Measurements from ENCODE around the gene TEAD2.

TEAD2 gene

DNA sequence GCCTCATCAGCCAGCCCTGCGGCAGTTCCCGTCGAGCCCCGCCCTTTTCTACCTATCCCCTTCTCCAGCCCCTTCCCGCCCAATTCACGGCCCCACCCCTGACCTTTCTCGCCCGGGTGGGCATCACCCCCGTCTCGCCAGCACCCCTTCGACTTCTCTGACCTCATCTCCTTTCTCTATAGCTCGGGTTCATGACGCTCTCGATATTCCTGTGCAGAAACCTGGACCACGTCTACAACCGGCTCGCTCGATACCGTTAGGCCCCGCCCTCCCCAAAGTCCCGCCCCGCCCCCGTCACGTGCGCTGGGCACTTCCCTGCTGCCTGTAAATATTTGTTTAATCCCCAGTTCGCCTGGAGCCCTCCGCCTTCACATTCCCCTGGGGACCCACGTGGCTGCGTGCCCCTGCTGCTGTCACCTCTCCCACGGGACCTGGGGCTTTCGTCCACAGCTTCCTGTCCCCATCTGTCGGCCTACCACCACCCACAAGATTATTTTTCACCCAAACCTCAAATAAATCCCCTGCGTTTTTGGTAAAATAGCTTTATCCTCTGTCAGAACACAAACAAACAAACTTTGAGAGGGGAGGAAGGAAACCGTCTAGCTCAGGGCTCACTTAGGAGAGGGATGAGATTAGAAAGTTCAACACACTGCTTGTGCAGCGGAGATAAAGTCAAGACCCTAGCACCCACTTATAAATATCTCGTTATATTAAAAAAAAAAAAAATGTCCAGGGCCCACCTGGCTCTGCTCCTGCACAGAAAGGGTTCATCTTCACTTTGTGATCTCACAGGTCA, 21.9 kb downstream of the TEAD2 start:
- DNase-seq = peak; percentile 54 to 77 (median 70)
- Histone ChIP-seq H3K36me3 (ENCODE audit: control insufficient read depth in 4 of 4, insufficient read depth in 4 of 4, low read length in 3 of 4) (peaks cover 2 to 33% (median 25%) of the 10 kb centered on the region in 4 experiments), H3K9me3 (ENCODE audit: control extremely low read depth in 1 of 5, control insufficient read depth in 4 of 5, insufficient read depth in 2 of 5, low read depth in 1 of 5, low read length in 4 of 5) (no peaks in the 10 kb centered on the region), H3K27ac (ENCODE audit: insufficient read depth in 1 of 2, low read depth in 1 of 2, low read length in 2 of 2, poor library complexity in 1 of 2, severe bottlenecking in 2 of 2) (no peak overlapping the region), H3K27me3 (replicated peaks in 2 of 5; ENCODE audit: control insufficient read depth in 4 of 5, insufficient read depth in 5 of 5, low read length in 4 of 5) (no peaks in the 10 kb centered on the region), H3K4me1 (ENCODE audit: control extremely low read depth in 1 of 4, control insufficient read depth in 4 of 4, insufficient read depth in 4 of 4, low read length in 3 of 4) (peaks cover 0 to 29% (median 21%) of the 10 kb centered on the region in 4 experiments), H3K4me3 (ENCODE audit: control insufficient read depth in 1 of 7, extremely low read depth in 1 of 7, insufficient read depth in 4 of 7, low read depth in 2 of 7, low read length in 6 of 7) (no peak overlapping the region)
- ChIA-PET POLR2A (no interaction called here), CTCF (interaction anchor here (0.7 to 1.1 kb wide), 2 partner anchors 9 to 13 kb away, joined by 3 read pairs; no protein-coding TSS in a partner anchor)
- WGBS (ENCODE audit: insufficient coverage) = 64% methylated on average over 17 of the region's 36 CpGs

DNA sequence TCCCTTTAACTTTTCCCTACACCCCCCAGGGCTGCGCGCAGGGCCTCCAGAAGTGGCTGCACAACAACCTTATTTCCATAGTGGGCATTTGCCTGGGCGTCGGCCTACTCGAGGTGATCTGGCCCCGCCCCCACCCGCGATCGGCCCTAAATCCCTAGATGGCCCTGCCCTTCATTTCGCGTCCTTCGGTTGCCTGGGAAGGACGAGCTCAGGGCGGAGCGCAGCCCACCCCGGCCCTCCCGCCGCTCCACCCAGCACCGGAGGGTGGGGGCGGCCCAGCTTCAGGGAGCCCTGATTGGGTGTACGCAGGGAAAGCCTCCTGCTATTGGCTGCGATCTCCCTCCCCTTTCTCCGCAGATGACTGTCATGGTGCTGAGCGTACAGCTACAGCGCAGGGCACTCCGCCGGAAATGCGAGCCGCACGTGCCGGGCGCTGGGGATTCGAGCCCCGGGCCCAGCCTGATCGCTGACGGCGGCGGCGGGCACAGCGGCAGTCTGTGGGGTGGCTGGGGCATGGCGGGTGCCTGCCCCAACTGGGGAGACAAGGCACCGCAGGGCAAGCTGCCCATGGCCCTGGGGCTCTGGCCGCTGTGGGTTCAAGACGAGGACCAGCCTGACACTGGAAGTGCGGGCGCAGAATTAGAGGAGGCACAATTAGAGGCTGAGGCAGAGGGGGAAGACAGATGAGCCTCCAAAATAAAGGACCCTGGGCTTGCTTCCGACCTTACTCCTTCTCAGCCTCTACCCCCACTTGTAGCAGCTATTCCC, 22.7 kb downstream of the TEAD2 start:
- no peak overlapping the region for H3K4me3 ChIP-seq (ENCODE audit: control insufficient read depth in 1 of 7, extremely low read depth in 1 of 7, insufficient read depth in 4 of 7, low read depth in 2 of 7, low read length in 6 of 7)
- H3K9me3 ChIP-seq (ENCODE audit: control extremely low read depth in 1 of 5, control insufficient read depth in 4 of 5, insufficient read depth in 2 of 5, low read depth in 1 of 5, low read length in 4 of 5) = no peaks in the 10 kb centered on the region
- H3K4me1 ChIP-seq (ENCODE audit: control extremely low read depth in 1 of 4, control insufficient read depth in 4 of 4, insufficient read depth in 4 of 4, low read length in 3 of 4) = peaks cover 0 to 37% (median 28%) of the 10 kb centered on the region in 4 experiments
- no peak overlapping the region for H3K27ac ChIP-seq (ENCODE audit: insufficient read depth in 1 of 2, low read depth in 1 of 2, low read length in 2 of 2, poor library complexity in 1 of 2, severe bottlenecking in 2 of 2)
- H3K27me3 ChIP-seq (replicated peaks in 2 of 5; ENCODE audit: control insufficient read depth in 4 of 5, insufficient read depth in 5 of 5, low read length in 4 of 5) = no peaks in the 10 kb centered on the region
- DNase-seq = no peak
- CTCF ChIA-PET = interaction anchor here (0.7 kb wide), 1 partner anchor 12 kb away, joined by 3 read pairs; no protein-coding TSS in a partner anchor
- POLR2A ChIA-PET = no interaction called here
- 97% methylated on average over 35 of the region's 47 CpGs for WGBS (ENCODE audit: insufficient coverage)
- peaks cover 2 to 33% (median 25%) of the 10 kb centered on the region in 4 experiments for H3K36me3 ChIP-seq (ENCODE audit: control insufficient read depth in 4 of 4, insufficient read depth in 4 of 4, low read length in 3 of 4)

GRCh38 chr19:49338691-49339300, 23.4 kb downstream of the TEAD2 start:
- peaks cover 0 to 44% (median 35%) of the 10 kb centered on the region in 4 experiments for H3K4me1 ChIP-seq (ENCODE audit: control extremely low read depth in 1 of 4, control insufficient read depth in 4 of 4, insufficient read depth in 4 of 4, low read length in 3 of 4)
- no peaks in the 10 kb centered on the region for H3K9me3 ChIP-seq (ENCODE audit: control extremely low read depth in 1 of 5, control insufficient read depth in 4 of 5, insufficient read depth in 2 of 5, low read depth in 1 of 5, low read length in 4 of 5)
- ChIA-PET POLR2A (no interaction called here), CTCF (no interaction called here)
- no peak overlapping the region for H3K27ac ChIP-seq (ENCODE audit: insufficient read depth in 1 of 2, low read depth in 1 of 2, low read length in 2 of 2, poor library complexity in 1 of 2, severe bottlenecking in 2 of 2)
- DNase-seq = no peak
- WGBS (ENCODE audit: insufficient coverage) = 94% methylated on average over 27 of the region's 30 CpGs
- H3K36me3 ChIP-seq (ENCODE audit: control insufficient read depth in 4 of 4, insufficient read depth in 4 of 4, low read length in 3 of 4) = peaks cover 2 to 33% (median 25%) of the 10 kb centered on the region in 4 experiments
- H3K4me3 ChIP-seq (ENCODE audit: control insufficient read depth in 1 of 7, extremely low read depth in 1 of 7, insufficient read depth in 4 of 7, low read depth in 2 of 7, low read length in 6 of 7) = no peak overlapping the region
- H3K27me3 ChIP-seq (replicated peaks in 2 of 5; ENCODE audit: control insufficient read depth in 4 of 5, insufficient read depth in 5 of 5, low read length in 4 of 5) = no peaks in the 10 kb centered on the region

- Histone ChIP-seq H3K4me1 (ENCODE audit: control extremely low read depth in 1 of 4, control insufficient read depth in 4 of 4, insufficient read depth in 4 of 4, low read length in 3 of 4) (peaks cover 0 to 50% (median 41%) of the 10 kb centered on the region in 4 experiments), H3K27ac (ENCODE audit: insufficient read depth in 1 of 2, low read depth in 1 of 2, low read length in 2 of 2, poor library complexity in 1 of 2, severe bottlenecking in 2 of 2) (no peak overlapping the region), H3K9me3 (ENCODE audit: control extremely low read depth in 1 of 5, control insufficient read depth in 4 of 5, insufficient read depth in 2 of 5, low read depth in 1 of 5, low read length in 4 of 5) (no peaks in the 10 kb centered on the region), H3K36me3 (ENCODE audit: control insufficient read depth in 4 of 4, insufficient read depth in 4 of 4, low read length in 3 of 4) (peaks cover 2 to 33% (median 25%) of the 10 kb centered on the region in 4 experiments), H3K4me3 (ENCODE audit: control insufficient read depth in 1 of 7, extremely low read depth in 1 of 7, insufficient read depth in 4 of 7, low read depth in 2 of 7, low read length in 6 of 7) (no peak overlapping the region), H3K27me3 (replicated peaks in 2 of 5; ENCODE audit: control insufficient read depth in 4 of 5, insufficient read depth in 5 of 5, low read length in 4 of 5) (no peaks in the 10 kb centered on the region)
- WGBS (ENCODE audit: insufficient coverage) = 95% methylated on average over 30 of the region's 34 CpGs
- ChIA-PET CTCF (no interaction called here), POLR2A (interaction anchor here (0.5 kb wide), 1 partner anchor 700 kb away, joined by 4 read pairs; no protein-coding TSS in a partner anchor)
- DNase-seq = no peak
These were observed 24.1 kb downstream of the TEAD2 start for GRCh38 chr19:49338023-49338677.

- Histone ChIP-seq H3K4me1 (ENCODE audit: control extremely low read depth in 1 of 4, control insufficient read depth in 4 of 4, insufficient read depth in 4 of 4, low read length in 3 of 4) (peaks cover 0 to 58% (median 48%) of the 10 kb centered on the region in 4 experiments), H3K4me3 (ENCODE audit: control insufficient read depth in 1 of 7, extremely low read depth in 1 of 7, insufficient read depth in 4 of 7, low read depth in 2 of 7, low read length in 6 of 7) (no peak overlapping the region), H3K9me3 (ENCODE audit: control extremely low read depth in 1 of 5, control insufficient read depth in 4 of 5, insufficient read depth in 2 of 5, low read depth in 1 of 5, low read length in 4 of 5) (no peaks in the 10 kb centered on the region), H3K36me3 (ENCODE audit: control insufficient read depth in 4 of 4, insufficient read depth in 4 of 4, low read length in 3 of 4) (peaks cover 2 to 33% (median 25%) of the 10 kb centered on the region in 4 experiments), H3K27ac (ENCODE audit: insufficient read depth in 1 of 2, low read depth in 1 of 2, low read length in 2 of 2, poor library complexity in 1 of 2, severe bottlenecking in 2 of 2) (peak overlapping the region in 1 of 2 experiments; percentile 54), H3K27me3 (replicated peaks in 2 of 5; ENCODE audit: control insufficient read depth in 4 of 5, insufficient read depth in 5 of 5, low read length in 4 of 5) (no peaks in the 10 kb centered on the region)
- ChIA-PET POLR2A (interaction anchor here (0.6 kb wide), 1 partner anchor 56 kb away, joined by 4 read pairs; no protein-coding TSS in a partner anchor), CTCF (no interaction called here)
- 97% methylated on average over 17 of the region's 19 CpGs for WGBS (ENCODE audit: insufficient coverage)
- no peak for DNase-seq
These were observed 24.8 kb downstream of the TEAD2 start for GRCh38 chr19:49337267-49338022.

All from common myeloid progenitor, CD34-positive (primary cell).